B cell (primary cell): ENCODE data around the gene ARHGAP26. TPM values are rescaled to one million over a fixed set of nuclear protein-coding genes. Genes with fewer than 3 reads are reported as not detected.

ENCODE experiments used
- ATAC-seq: fragments of 200-7000 bp; cut with Tn5 transposase; one replicate; pipeline ENCODE4 v1.10.0; 2021; ENCODE audit warnings: low read depth, mild to moderate bottlenecking, moderate number of reproducible peaks, moderate library complexity
- CTCF ChIA-PET: fragments of 350-600 bp; sonication (Branson Sonifier 250); formaldehyde crosslinking; loops from one replicate; lab custom pipeline; 2021; ENCODE audit warnings: antibody characterized with exemption, inconsistent platforms; lab: Charles Lee
- POLR2A ChIA-PET: fragments of 350-600 bp; sonication (Branson Sonifier 250); formaldehyde crosslinking; loops from one replicate; lab custom pipeline; 2021; ENCODE audit warnings: antibody characterized with exemption; lab: Charles Lee
- DNase-seq: peaks from one replicate; pipeline ENCODE4 v3.0.0; 2013
- H2AFZ ChIP-seq: 2 replicates; pipeline ENCODE4 v1.6.1; 2012; ENCODE audit warnings: mild to moderate bottlenecking, low read depth, low read length; ENCODE audit not compliant: insufficient read depth, poor library complexity, severe bottlenecking
- H3K27ac ChIP-seq, 2 donors: 1 replicate in 1 of 2; 2 replicates in 1 of 2; pipeline ENCODE4 v1.5.1; 2012 to 2013; ENCODE audit warnings: low read length in 2 of 2, mild to moderate bottlenecking in 2 of 2, moderate library complexity in 1 of 2
- H3K27me3 ChIP-seq, 4 experiments: fragments of 200-600 bp in 1 of 4; sonication (generic) in 1 of 4; replicated peaks in 1 of 4; 1 replicate in 2 of 4; 2 replicates in 2 of 4; pipeline versions ENCODE4 v1.6.1 to v1.7.0; 2013 to 2016; ENCODE audit warnings: low read length in 3 of 4, mild to moderate bottlenecking in 2 of 4, mixed read lengths in 1 of 4, moderate library complexity in 1 of 4; ENCODE audit not compliant: insufficient read depth in 4 of 4, control insufficient read depth in 3 of 4; ENCODE audit errors: control extremely low read depth in 1 of 4
- H3K36me3 ChIP-seq, 2 experiments: replicated peaks in 1 of 2; 1 replicate in 1 of 2; 2 replicates in 1 of 2; pipeline versions ENCODE4 v1.6.1 to v1.7.1; 2013; ENCODE audit warnings: low read length in 1 of 2; ENCODE audit not compliant: insufficient read depth in 2 of 2, control insufficient read depth in 1 of 2; ENCODE audit errors: control extremely low read depth in 1 of 2, extremely low read depth in 1 of 2
- H3K4me1 ChIP-seq, 2 donors: fragments of 200-600 bp in 1 of 2; sonication (generic) in 1 of 2; 1 replicate in 1 of 2; 2 replicates in 1 of 2; pipeline versions ENCODE4 v1.5.1 to v1.6.1; 2013 to 2017; ENCODE audit warnings: low read length in 2 of 2; ENCODE audit not compliant: control insufficient read depth in 2 of 2, insufficient read depth in 2 of 2
- H3K4me2 ChIP-seq: replicated peaks from 2 replicates; pipeline ENCODE3; 2012; ENCODE audit warnings: mild to moderate bottlenecking, low read depth, low read length; ENCODE audit not compliant: poor library complexity, severe bottlenecking
- H3K4me3 ChIP-seq, 5 experiments: fragments of 200-600 bp in 1 of 5; sonication (generic) in 1 of 5; 1 replicate in 3 of 5; 2 replicates in 2 of 5; pipeline versions ENCODE4 v1.5.1 to v1.7.0; 2011 to 2016; ENCODE audit warnings: low read length in 4 of 5, mild to moderate bottlenecking in 4 of 5, low read depth in 2 of 5, control low read depth in 1 of 5, moderate library complexity in 1 of 5; ENCODE audit not compliant: insufficient read depth in 1 of 5; ENCODE audit errors: control extremely low read depth in 1 of 5, extremely low read depth in 1 of 5
- H3K79me2 ChIP-seq: fragments of 200-600 bp; sonication (generic); one replicate; pipeline ENCODE4 v1.6.0; 2016; ENCODE audit warnings: low read length; ENCODE audit not compliant: control insufficient read depth, insufficient read depth
- H3K9ac ChIP-seq: fragments of 200-600 bp; sonication (generic); 2 replicates; pipeline ENCODE4 v1.6.1; 2017; ENCODE audit warnings: mild to moderate bottlenecking, low read length, moderate library complexity
- H3K9me3 ChIP-seq, 3 donors: one replicate each; pipeline versions ENCODE4 v1.6.1 to v1.7.1; 2013; ENCODE audit warnings: low read length in 2 of 3; ENCODE audit not compliant: control insufficient read depth in 2 of 3, insufficient read depth in 1 of 3; ENCODE audit errors: control extremely low read depth in 1 of 3
- H4K20me1 ChIP-seq: 2 replicates; pipeline ENCODE4 v1.6.0; 2012; ENCODE audit warnings: mild to moderate bottlenecking, low read length; ENCODE audit not compliant: insufficient read depth, control insufficient read depth, poor library complexity, severe bottlenecking
- H3K27ac Mint-ChIP-seq: one replicate; pipeline ENCODE4 v1.8.0; 2021; ENCODE audit warnings: mixed read lengths
- H3K27me3 Mint-ChIP-seq: one replicate; pipeline ENCODE4 v1.8.0; 2021; ENCODE audit warnings: mixed read lengths
- H3K4me1 Mint-ChIP-seq: one replicate; pipeline ENCODE4 v1.8.0; 2021; ENCODE audit warnings: mixed read lengths
- H3K4me3 Mint-ChIP-seq: one replicate; pipeline ENCODE4 v1.8.0; 2021; ENCODE audit warnings: mixed read lengths
- H3K9me3 Mint-ChIP-seq: one replicate; pipeline ENCODE4 v1.8.0; 2022; ENCODE audit warnings: mixed read lengths; ENCODE audit not compliant: insufficient read depth
- CTCF ChIP-seq: fragments of 200-600 bp; IDR thresholded peaks from one replicate; pipeline ENCODE4 v1.8.0; 2022; ENCODE audit warnings: antibody characterized with exemption, mild to moderate bottlenecking
- EZH2 ChIP-seq: IDR thresholded peaks from 2 replicates; pipeline ENCODE4 v1.6.1; 2012; ENCODE audit warnings: borderline replicate concordance, low read depth, mild to moderate bottlenecking, moderate library complexity, low read length; ENCODE audit not compliant: insufficient read depth, poor library complexity, severe bottlenecking
- WGBS: methylation state at CpG from one replicate; pipeline ENCODE4 v1.1.5; 2013; ENCODE audit warnings: missing lambda C conversion rate; ENCODE audit not compliant: insufficient coverage; 5-methylcytosine and 5-hydroxymethylcytosine counted together
- intact Hi-C: fragments of 100-400 bp; cut with micrococcal nuclease; formaldehyde crosslinking; loops from one replicate; pipeline ENCODE4 v1.10.0; 2022
- polyA plus RNA-seq: library from polyadenylated mRNA; depleted of rRNA; stranded (reverse); fragments of >200 nt; gene quantifications from 2 replicates; pipeline ENCODE4 v1.2.3, GENCODE V29; 2012
- total RNA-seq, 2 donors: library from RNA; stranded (reverse); fragments of 120-200 nt in 1 of 2; gene quantifications; 1 replicate in 1 of 2; 2 replicates in 1 of 2; pipeline versions ENCODE4 v1.2.3 to v1.2.4, GENCODE V29; 2013 to 2022

The ARHGAP26 gene
- total and polyA plus RNA-seq, 2 donors (not counting 1 experiment from before 2014, with no cell fraction given): 1.8 to 22.5 TPM

DNA sequence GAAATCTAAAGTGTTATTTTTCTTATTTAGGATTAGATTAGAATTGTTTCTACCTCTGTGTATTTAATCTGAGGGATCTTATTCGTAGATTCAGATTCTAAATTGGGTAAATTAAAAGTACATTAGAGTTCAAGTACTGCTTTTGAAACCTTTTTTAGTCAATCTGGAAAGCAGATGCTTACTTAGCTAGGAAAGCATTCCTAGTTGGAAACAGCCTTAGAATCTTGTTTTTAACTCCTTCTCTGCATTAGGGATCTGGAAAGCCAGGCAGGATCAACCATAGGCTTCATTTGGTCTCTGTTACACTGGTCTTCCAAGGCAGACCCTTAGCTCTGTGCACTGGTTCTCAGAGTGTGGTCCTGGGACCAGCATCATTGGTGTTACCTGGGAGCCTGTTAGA is 385.9 kb downstream of the ARHGAP26 start:
- Histone ChIP-seq H3K4me3 (no peak overlapping the region), H3K4me2 (no peak overlapping the region), H3K79me2 (no peaks in the 10 kb centered on the region), H3K27ac (no peak overlapping the region), H3K4me1 (no peaks in the 10 kb centered on the region), H2AFZ (no peak overlapping the region), H3K9me3 (no peaks in the 10 kb centered on the region), H3K9ac (no peak overlapping the region), H4K20me1 (no peaks in the 10 kb centered on the region), H3K36me3 (no peaks in the 10 kb centered on the region), H3K27me3 (no peaks in the 10 kb centered on the region)
- TF ChIP-seq CTCF: no peak
- intact Hi-C loops: no loop called here
- ChIA-PET CTCF (no interaction called here), POLR2A (no interaction called here)
- H3K4me1 Mint-ChIP-seq: peaks cover 2% of the 10 kb centered on the region
- no peak overlapping the region for H3K27ac Mint-ChIP-seq
- H3K27me3 Mint-ChIP-seq: no peaks in the 10 kb centered on the region
- WGBS: no CpG with 5 or more reads among the region's 1 CpG
- H3K9me3 Mint-ChIP-seq: no peaks in the 10 kb centered on the region
- ATAC-seq (no peak), DNase-seq (no peak)
- no peak overlapping the region for H3K4me3 Mint-ChIP-seq

GRCh38 chr5:143156572-143156971 is 386.4 kb downstream of the ARHGAP26 start:
- H3K27me3 Mint-ChIP-seq: no peaks in the 10 kb centered on the region
- no peak overlapping the region for H2AFZ ChIP-seq
- no peak overlapping the region for H3K4me2 ChIP-seq
- H3K27me3 ChIP-seq: no peaks in the 10 kb centered on the region
- ChIA-PET CTCF (no interaction called here), POLR2A (no interaction called here)
- no peak overlapping the region for H3K4me3 Mint-ChIP-seq
- TF ChIP-seq CTCF: no peak
- no peak for TF ChIP-seq EZH2
- no peaks in the 10 kb centered on the region for H3K36me3 ChIP-seq
- ATAC-seq (no peak), DNase-seq (no peak)
- peaks cover 2% of the 10 kb centered on the region for H3K4me1 Mint-ChIP-seq
- no peak overlapping the region for H3K9ac ChIP-seq
- H3K27ac Mint-ChIP-seq: no peak overlapping the region
- H3K4me1 ChIP-seq: no peaks in the 10 kb centered on the region
- H4K20me1 ChIP-seq: no peaks in the 10 kb centered on the region
- no peaks in the 10 kb centered on the region for H3K9me3 ChIP-seq
- H3K4me3 ChIP-seq: no peak overlapping the region
- H3K79me2 ChIP-seq: no peaks in the 10 kb centered on the region
- H3K27ac ChIP-seq: no peak overlapping the region
- 100% methylated on average over 2 of the region's 4 CpGs for WGBS
- intact Hi-C loops: no loop called here
- H3K9me3 Mint-ChIP-seq: no peaks in the 10 kb centered on the region
